NCI-H1417 (cell line): ENCODE data around the gene ADH1C.
"Not testable (repeated sequence)": the region's sequence is repeated elsewhere in the genome, so short reads cannot be mapped to it uniquely, and the experiment has no call there.

Experiments used
- DNase-seq, 3 experiments: peaks; one replicate each; lab custom pipeline; 2025; lab: John Stamatoyannopoulos, UW

The ADH1C gene

DNA sequence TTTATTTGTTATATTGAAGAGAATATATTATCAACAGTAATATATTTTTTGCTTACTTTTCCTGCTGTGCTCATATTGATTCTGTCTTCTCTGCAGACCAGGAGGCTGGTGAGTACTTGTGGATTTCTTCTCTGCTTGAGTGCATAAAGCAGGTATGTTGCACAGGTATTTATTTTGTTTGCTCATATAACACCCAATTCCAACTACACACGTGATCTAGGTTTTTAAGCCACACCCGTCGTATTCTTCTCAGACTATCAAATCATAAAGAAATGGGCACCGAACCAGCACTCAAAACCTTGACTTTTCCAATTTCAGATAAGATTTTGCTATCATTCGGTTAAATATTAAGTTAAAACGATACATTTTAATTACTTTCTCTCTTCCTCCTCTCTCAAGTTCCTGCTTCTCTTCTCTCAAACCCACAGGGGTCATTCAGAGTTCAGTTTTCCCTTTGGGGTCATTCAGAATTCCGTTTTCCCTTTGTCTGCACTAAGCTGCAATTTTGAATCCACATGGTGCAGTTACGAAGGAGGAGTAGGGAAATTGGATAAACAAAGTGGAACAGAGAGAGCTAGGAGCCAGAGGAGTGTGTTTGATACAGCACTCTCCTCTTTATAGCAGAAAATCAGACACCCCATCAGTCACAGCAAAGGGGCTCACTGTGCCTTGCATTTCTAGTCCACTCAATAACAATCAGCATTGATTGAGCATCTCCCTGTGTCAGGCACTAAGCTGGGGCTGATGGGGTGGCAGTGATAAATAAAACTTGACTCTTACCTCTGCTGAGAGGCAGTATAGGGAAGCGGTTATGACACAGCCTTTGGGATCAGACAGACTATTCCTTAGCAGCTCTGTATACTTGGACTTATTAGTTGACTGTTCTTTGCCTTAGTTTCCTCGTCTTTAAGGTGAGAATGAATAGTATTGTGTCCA, at the start of gene ADH1C:
TSS of gene ADH1C (minus strand) at position 145 of the 936 bp plus-strand sequence. CDS start at position 74, 71 bp downstream.
- no peak for DNase-seq

DNA sequence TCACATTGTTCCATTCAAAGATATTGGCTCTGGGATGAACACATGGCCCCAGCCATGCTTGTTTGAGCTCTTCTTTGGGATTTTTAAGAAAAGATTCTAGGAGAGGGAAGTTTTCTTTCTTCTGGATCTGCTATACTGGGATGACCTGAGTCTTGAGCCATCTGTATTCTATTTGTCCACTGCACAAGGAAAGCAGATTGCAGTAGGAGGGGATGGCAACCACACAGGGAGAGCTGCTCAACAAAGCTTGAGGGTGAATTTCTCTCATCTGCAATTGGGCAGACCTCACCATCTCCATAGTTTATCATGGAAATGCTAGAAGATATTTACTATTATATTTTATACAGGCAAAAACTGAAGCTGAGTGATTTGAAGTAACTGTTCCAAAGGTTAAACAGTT, 48.3 kb upstream of the ADH1C start:
- DNase-seq, result no peak

DNA sequence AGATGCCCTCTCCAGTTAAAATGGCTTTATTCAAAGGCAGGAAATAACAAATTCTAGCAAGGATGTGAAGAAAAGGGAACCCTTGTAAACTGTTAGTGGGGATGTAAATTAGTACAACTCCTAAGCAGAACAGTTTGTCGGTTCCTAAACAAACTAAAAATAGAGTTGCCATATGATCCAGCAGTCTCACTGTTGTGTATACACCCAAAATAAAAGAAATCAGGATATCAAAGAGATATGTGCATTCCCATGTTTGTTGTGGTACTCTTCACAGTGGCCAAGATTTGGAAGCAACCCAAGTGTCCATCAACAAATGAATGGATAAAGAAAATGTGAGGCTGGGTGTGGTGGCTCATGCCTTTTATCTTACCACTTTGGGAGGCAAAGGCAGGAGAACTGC, 46.5 kb upstream of the ADH1C start:
- no peak for DNase-seq

- no peak for DNase-seq
Measured at GRCh38 chr4:99395595-99396364, 43.2 kb upstream of the ADH1C start.

- DNase-seq, result no peak
Measured at GRCh38 chr4:99394896-99395295, 42.4 kb upstream of the ADH1C start.

GRCh38 chr4:99390055-99390454, 37.5 kb upstream of the ADH1C start:
- no peak for DNase-seq

GRCh38 chr4:99389606-99390005, 37.1 kb upstream of the ADH1C start:
- no peak for DNase-seq

GRCh38 chr4:99383833-99384392, 31.4 kb upstream of the ADH1C start:
- DNase-seq, result no peak

DNA sequence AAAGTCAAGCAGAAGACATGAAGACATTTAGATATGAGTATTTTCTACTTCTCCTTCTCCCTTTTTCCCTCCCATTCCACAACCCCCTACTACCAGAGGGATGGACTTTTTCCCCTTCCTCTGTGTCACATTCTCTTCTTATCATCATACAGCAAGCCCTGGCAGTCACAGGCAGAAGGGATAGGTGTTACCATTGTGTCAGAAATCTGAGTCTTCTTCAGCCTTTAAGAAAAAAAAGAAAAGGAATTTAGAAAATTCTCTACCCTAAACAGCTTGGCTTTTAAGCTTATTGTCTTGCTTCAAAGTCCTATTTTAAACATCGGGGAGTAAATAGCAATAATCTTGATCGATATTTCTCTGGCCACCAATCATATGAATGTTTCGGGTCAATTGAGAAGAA, 30.9 kb upstream of the ADH1C start:
- no peak for DNase-seq

GRCh38 chr4:99382745-99383360, 30.3 kb upstream of the ADH1C start:
- DNase-seq, result no peak

- DNase-seq, result no peak
Measured at GRCh38 chr4:99381588-99382175, 29.1 kb upstream of the ADH1C start.

- no peak for DNase-seq
Measured at GRCh38 chr4:99379571-99379970, 27.0 kb upstream of the ADH1C start.

DNA sequence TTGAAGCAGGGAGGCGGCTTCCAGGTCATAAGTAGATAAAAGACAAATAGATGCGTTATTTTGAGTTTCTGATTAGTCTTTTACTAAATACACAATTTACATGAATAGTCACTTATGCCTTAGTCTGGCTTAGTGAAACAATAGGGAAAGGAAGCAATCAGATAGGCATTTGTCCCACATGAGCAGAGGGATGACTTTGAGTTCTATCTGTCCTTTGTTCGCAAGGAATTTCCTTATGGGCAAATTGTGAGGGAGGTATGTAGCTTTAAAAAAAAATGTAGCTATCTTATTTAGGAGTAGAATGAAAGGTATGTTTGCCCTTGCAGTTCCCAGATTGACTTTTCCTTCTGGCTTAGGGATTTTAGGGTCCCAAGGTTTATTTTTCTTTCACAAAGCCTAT, 26.3 kb upstream of the ADH1C start:
- no peak for DNase-seq

DNA sequence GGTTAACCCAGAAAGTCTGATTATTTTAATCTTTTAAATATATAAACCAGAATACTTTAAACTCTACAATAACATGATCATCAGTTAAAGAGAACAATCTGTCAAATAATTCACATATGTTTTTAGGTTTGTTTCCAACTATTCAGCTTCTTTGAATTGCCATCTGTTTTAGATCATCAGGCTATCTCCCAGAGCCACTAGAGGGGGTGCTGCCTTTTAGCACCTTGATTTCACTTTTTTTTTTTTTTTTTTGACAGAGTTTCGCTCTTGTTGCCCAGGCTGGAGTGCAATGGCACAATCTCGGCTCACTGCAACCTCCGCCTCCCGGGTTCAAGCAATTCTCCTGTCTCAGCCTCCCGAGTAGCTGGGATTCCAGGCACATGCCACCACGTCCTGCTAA, 24.8 kb upstream of the ADH1C start:
- not testable (repeated sequence) for DNase-seq

DNA sequence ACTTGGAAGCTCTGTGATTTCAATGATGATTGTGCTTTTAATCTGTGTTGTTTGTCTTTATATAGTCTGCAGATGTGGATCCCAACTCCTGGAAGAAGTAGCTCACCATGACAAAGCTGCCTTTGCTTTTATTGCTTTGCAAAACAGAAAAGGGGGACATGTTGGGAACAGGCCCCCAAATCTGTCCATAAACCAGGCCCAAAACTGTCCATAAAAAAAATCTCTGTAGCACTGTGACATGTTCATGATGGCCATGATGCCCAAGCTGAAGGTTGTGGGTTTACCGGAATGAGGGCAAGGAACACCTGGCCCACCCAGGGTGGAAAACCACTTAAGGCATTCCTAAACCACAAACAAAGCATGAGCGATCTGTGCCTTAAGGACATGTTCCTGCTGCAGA, 19.9 kb upstream of the ADH1C start:
- not testable (repeated sequence) for DNase-seq

- not testable (repeated sequence) for DNase-seq
Measured at GRCh38 chr4:99367817-99368216, 15.3 kb upstream of the ADH1C start.

DNA sequence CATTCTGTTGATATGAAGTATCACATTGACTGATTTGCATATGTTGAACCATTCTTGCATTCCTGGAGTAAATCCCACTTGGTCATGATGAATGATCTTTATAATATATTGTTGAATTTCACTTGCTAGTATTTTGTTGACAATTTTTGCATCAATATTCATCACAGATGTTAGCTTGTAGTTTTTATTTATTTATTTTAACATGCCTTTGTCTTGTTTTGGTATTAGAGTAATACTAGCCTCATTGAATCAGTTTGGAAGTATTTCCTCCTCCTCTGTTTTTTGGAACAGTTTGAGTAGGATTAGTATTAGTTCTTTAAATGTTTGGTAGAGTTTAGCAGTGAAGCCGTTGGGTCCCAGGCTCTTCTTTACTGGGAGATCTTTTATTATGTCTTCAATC, 13.9 kb upstream of the ADH1C start:
- DNase-seq, result no peak

DNA sequence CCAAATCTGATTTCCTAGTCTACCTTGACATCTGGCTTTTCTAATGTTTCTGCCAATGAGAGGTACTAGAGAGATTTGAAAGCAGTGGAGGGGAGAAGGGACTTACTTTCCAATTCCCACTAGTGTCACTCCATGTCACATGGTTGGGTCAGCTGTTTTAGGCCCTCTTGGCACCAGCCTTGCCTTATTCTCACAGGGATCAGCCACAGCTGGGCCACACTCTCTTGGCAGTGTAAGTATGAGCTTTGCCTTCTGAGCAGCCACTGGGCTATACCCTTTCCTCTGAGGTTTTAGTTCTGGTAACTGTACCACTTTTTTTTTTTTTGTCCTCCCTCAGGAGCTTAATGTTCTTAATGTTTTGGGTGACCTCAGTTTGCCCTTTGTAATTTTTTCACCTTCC, 10.2 kb upstream of the ADH1C start:
- no peak for DNase-seq

DNA sequence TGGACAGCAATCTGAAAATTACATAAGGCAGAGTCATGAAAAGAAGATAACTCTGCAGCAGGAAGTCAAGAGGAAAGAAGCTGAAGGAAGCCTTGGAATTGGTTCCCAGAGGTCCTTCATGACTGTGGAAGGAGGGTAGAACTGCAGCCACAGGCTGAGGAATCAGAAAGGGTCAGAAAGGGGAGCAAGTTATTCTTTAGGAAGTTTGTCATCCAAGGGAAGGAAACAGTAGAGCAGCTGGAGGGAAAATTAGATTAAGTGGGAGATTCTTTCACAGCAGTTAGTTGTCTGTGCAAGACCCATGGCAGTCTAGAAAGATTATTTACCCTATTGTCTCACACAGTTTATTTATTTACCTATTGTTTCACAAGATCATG, 9.3 kb upstream of the ADH1C start:
- no peak for DNase-seq

- no peak for DNase-seq
Measured at GRCh38 chr4:99361268-99361898, 8.8 kb upstream of the ADH1C start.

DNA sequence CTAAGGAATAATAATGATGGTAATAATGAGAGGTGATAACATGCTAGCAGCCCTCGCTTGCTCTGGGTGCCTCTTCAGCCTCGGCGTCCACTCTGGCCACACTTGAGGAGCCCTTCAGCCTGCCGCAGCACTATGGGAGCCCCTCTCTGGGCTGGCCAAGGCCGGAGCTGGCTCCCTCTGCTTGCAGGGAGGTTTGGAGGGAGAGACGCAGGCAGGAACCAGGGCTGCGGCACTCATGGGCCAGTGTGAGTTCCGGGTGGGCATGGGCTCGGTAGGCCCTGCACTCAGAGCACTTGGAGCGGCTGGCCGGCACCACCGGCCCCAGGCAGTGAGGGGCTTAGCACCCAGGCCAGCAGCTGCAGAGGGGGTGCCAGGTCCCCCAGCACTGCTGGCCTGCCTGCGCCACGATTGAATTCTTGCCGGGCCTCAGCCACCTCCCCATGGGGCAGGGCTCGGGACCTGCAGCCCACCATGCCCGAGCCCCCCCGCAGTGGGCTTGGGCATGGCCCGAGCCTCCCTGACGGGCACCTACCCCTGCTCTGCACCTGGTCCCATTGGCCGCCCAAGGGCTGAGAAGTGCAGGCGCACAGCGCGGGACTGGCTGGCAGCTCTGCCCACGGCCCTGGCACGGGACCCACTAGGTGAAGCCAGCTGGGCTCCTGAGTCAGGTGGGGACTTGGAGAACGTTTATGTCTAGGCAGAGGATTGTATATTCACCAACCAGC, 7.1 kb upstream of the ADH1C start:
- DNase-seq, result no peak
